Measurements from ENCODE around the gene MXI1.

GRCh38 chr10:110224992-110225391 lies 17.6 kb downstream of the MXI1 start:
- no peak for TF ChIP-seq POLR2A (IDR thresholded peaks at IDR 0.05)
- TF ChIP-seq, protein P1, sequence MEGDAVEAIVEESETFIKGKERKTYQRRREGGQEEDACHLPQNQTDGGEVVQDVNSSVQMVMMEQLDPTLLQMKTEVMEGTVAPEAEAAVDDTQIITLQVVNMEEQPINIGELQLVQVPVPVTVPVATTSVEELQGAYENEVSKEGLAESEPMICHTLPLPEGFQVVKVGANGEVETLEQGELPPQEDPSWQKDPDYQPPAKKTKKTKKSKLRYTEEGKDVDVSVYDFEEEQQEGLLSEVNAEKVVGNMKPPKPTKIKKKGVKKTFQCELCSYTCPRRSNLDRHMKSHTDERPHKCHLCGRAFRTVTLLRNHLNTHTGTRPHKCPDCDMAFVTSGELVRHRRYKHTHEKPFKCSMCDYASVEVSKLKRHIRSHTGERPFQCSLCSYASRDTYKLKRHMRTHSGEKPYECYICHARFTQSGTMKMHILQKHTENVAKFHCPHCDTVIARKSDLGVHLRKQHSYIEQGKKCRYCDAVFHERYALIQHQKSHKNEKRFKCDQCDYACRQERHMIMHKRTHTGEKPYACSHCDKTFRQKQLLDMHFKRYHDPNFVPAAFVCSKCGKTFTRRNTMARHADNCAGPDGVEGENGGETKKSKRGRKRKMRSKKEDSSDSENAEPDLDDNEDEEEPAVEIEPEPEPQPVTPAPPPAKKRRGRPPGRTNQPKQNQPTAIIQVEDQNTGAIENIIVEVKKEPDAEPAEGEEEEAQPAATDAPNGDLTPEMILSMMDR (IDR thresholded peaks at IDR 0.05), result no peak
